SIG-M5 (cell line): ENCODE measurements around the gene RPS6KA2.

Experiments used
- DNase-seq: peaks from one replicate; lab custom pipeline; 2025; lab: John Stamatoyannopoulos, UW

The RPS6KA2 gene

GRCh38 chr6:166485651-166486535 is 141.2 kb downstream of the RPS6KA2 start:
- DNase-seq: no peak

- no peak for DNase-seq
These were observed 142.2 kb downstream of the RPS6KA2 start for GRCh38 chr6:166484863-166485262.

DNA sequence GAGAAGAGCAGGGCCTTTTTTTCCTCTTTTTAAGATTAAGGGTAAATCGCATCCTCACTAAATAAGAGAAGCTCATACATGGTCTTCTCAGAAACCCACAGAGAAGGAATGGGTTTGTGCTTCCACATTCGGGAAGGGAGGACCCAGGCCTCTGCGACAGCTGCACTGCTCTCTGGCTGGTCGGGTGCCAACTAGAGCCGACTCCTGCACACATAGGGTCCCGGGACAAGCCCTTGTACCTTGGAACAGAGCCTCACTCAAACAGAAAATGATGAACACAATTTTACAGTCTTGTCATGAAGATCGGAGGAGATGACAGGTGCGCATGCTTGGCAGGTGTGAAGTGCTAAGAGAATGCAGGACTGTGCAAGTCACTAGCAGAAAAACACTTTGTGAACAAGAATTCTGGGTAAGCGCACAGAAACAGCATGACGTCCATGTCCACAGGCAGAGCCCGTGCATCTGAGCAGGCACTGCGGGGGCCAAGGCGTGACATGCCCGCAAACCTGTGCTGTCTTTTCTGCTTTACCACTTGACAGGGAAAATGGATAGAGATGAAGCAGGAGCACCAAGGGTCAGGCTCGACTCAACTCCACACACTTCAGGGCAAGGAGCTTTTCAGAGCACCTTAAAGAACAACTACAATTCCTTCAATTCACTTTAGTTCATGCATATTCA is 143.3 kb downstream of the RPS6KA2 start:
- DNase-seq: no peak

DNA sequence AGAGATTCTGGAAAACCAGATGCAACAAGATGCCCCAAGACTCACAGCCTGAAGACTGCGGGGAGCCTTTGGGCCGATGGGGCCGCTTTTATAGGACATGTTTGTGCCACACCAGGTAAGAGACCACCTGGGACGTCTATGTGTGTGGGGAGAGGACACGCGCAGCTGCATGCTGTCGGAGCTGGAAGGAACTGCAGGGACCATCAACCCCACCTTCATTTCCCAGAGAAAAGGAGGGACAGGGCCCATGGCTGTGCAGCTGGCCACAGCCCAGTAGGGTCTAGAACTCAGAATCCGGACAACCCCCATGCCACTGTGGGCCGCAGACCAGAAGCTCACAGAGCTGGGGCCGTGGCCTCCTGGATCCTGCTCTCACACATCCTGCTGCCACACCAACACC is 144.0 kb downstream of the RPS6KA2 start:
- DNase-seq: no peak

- no peak for DNase-seq
These were observed 148.1 kb downstream of the RPS6KA2 start for GRCh38 chr6:166478782-166479592.

GRCh38 chr6:166477647-166478365 is 149.2 kb downstream of the RPS6KA2 start:
- DNase-seq: no peak

DNA sequence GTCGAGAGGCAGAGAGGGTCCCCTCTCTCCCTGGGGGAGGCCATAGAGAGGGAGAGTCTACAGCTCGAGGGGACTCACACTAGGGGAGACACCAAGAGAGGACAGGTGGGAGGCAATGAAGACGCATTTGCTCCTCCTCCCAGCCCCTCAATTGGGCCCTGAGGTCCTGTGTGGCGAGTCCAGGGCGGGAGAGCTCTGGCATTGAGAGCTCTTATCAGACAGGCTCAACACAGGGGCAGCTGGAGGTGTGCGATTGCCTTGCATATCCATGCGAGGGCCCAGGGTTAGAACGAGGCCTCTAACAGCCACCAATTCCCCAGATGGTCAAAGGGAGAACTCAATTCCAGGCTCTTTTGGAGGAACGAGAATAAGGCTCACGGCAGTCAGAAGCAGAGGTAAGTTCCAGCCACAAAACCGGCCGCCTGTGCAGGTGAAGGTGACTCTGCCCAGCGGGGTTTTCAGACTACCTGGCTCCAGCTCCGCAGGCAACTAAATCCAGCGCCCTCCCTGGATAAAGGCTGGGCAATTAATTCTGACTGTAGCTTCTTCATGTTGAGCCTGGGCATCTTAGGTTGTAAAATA is 150.3 kb downstream of the RPS6KA2 start:
- DNase-seq: no peak

GRCh38 chr6:166476061-166476591 is 150.9 kb downstream of the RPS6KA2 start:
- no peak for DNase-seq

DNA sequence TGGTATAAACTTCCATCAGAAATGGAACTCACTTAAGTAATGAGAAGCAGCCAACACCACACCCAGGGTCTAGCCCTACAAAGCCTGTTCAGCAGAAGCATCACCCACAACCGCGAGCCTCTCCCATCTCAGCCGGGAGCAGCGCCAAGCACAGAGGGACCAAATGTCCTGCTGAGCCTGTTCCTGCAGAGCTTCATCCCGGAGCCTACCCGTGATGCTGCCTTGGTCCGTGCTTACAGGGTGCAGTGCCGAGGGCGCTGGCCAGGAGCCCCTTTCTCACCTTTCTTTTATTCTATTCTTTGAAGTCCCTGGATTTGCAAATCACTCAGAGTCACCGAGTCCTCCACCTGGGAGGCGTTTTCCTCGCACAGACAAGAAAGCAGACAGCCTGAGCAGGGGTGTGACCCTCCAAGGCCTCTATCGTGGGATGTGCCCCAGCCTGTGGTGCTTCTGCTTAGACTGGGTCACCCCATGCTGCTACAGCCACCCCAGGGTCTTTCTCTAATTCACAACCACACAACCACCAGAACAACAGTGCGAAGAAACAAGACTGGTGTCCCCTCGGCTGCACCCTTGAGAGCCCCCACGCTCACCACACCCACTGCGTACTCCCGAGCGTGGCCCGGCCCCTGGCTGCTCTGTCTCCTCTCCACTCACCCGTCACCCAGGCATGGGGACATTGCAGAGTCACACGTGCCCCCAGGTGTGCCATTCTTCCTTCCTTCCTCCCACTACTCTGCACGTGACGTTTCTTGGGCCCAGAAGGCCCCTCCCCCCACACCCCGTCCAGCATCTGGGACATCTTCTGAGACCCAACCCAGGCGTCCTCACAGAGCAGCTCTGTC is 152.1 kb downstream of the RPS6KA2 start:
- no peak for DNase-seq

- no peak for DNase-seq
These were observed 153.0 kb downstream of the RPS6KA2 start for GRCh38 chr6:166473886-166474571.

GRCh38 chr6:166472636-166473035 is 154.4 kb downstream of the RPS6KA2 start:
- no peak for DNase-seq

- no peak for DNase-seq
These were observed 155.2 kb downstream of the RPS6KA2 start for GRCh38 chr6:166471797-166472260.

DNA sequence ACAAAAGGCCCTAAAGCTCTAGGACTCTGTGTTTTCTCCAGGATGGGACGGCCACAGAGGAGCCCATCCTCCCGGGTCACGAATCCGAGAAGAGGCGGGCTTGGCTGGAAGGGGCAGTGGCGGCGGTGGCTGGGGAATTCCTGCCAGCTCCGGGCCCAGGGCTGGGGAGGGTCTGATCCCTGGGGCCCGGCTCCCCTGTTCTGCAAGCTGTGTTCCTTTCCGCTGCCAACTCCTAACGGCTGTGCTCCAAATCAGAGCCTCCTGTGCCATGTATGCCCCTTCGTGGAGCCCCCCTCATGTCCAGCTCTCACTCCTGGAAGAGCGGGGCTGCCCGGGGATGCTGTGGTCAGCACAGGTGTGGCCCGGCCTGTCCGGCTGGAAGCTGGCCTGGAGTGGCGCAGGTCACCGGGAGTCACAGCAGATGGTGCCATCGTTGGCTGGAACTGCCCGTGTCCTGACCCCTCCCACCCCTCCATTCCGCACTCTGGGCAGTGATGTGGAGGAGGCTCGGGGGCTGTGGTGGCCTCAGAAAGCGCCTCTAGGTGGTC is 156.1 kb downstream of the RPS6KA2 start:
- no peak for DNase-seq

DNA sequence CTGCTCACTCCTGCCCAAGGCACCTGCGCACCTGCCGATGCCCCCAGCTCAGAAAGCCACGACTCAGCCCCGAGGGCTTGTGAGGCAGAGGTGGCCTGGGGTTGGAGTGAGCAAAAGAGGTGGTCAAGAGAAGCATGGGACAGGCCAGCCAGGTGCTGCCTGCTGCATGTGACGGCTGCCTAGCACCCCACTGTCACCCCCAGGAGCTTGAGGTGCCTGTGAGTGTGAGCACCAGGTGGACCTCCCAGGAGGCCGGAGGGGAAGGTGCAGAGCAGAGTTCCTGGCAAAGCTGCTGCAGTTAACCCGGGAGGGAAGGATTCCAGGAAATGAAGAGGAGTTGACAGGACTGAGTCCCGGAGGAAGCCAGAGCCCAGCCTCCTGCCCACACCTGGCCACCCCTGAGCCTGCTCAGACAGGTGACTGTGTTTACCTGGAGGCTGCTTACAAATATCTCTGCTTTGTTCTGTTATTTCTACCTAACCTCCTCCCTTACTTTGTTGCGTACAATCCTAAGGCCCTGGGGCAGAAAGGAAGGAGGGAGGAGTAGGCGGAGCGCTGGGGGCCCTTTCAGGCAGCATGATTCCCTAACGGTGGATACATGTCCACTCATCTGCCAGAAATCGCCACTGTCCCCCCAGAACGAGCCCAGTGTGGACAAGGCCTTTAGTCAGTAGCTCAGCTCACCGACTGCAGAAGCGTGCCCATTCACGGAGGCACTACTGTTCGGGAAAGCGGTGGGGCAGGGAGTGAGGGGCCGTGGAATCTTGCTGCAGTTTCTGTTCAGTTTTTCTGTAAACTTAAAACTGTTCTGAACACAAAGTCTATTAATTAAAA is 156.8 kb downstream of the RPS6KA2 start:
- DNase-seq: no peak

DNA sequence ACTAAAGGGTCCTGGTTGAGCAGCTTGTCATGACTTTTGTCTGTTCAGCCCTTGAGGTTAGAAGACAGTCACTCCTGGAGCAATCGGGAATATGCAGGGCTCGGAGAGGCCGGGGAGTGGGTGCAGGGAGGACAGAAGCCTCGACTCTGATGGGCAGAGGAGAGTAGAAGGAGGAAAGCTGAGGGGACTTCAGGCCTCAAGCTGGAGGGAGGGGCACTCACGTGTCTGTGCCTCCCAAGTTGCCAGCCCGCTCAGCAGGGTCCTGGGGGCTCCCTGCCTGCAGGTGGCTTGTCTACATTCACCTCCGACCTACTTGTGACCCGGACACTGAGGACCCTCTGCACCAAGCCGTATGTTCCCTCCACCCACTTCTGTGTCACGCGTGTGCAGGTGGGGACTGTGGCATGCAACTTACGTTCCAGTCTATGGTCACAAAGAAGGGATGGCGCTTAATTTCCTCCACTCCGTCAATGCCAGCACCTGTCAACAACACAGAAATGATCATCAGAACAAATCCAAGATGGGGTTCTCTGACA is 157.6 kb downstream of the RPS6KA2 start:
- DNase-seq: no peak

GRCh38 chr6:166467436-166468000 is 159.5 kb downstream of the RPS6KA2 start:
- no peak for DNase-seq
